ENCODE data around the gene POLR3K.
"Not testable (repeated sequence)": the region's sequence is repeated elsewhere in the genome, so short reads cannot be mapped to it uniquely, and the experiment has no call there.

The POLR3K gene

GRCh38 chr16:47234-47633, 6.2 kb downstream of the POLR3K start:
- in situ Hi-C loops (cut with MboI; ENCODE audit: low sequenced_read_pairs) = no loop called here

- in situ Hi-C loops (cut with MboI; ENCODE audit: low sequenced_read_pairs) = not testable (repeated sequence)
Measured at GRCh38 chr16:46510-46909, 6.9 kb downstream of the POLR3K start.

- in situ Hi-C loops (cut with MboI; ENCODE audit: low sequenced_read_pairs) = no loop called here
Measured at GRCh38 chr16:45454-45853, 8.0 kb downstream of the POLR3K start.

GRCh38 chr16:44655-45054, 8.8 kb downstream of the POLR3K start:
- in situ Hi-C loops (cut with MboI; ENCODE audit: low sequenced_read_pairs) = no loop called here

GRCh38 chr16:43294-43693, 10.1 kb downstream of the POLR3K start:
- in situ Hi-C loops (cut with MboI; ENCODE audit: low sequenced_read_pairs) = no loop called here

- in situ Hi-C loops (cut with MboI; ENCODE audit: low sequenced_read_pairs) = no loop called here
Measured at GRCh38 chr16:42691-43090, 10.7 kb downstream of the POLR3K start.

GRCh38 chr16:42069-42457, 11.3 kb downstream of the POLR3K start:
- in situ Hi-C loops (cut with MboI; ENCODE audit: low sequenced_read_pairs) = no loop called here

- in situ Hi-C loops (cut with MboI; ENCODE audit: low sequenced_read_pairs) = no loop called here
Measured at GRCh38 chr16:41439-42068, 11.9 kb downstream of the POLR3K start.

GRCh38 chr16:38941-39892, 14.2 kb downstream of the POLR3K start:
- in situ Hi-C loops (cut with MboI; ENCODE audit: low sequenced_read_pairs) = no loop called here

- in situ Hi-C loops (cut with MboI; ENCODE audit: low sequenced_read_pairs) = not testable (repeated sequence)
Measured at GRCh38 chr16:38206-38605, 15.2 kb downstream of the POLR3K start.

- in situ Hi-C loops (cut with MboI; ENCODE audit: low sequenced_read_pairs) = no loop called here
Measured at GRCh38 chr16:37511-37910, 15.9 kb downstream of the POLR3K start.

GRCh38 chr16:36336-36984, 16.9 kb downstream of the POLR3K start:
- in situ Hi-C loops (cut with MboI; ENCODE audit: low sequenced_read_pairs) = no loop called here

GRCh38 chr16:35678-36305, 17.6 kb downstream of the POLR3K start:
- in situ Hi-C loops (cut with MboI; ENCODE audit: low sequenced_read_pairs) = no loop called here

GRCh38 chr16:35011-35677, 18.3 kb downstream of the POLR3K start:
- in situ Hi-C loops (cut with MboI; ENCODE audit: low sequenced_read_pairs) = no loop called here

- in situ Hi-C loops (cut with MboI; ENCODE audit: low sequenced_read_pairs) = no loop called here
Measured at GRCh38 chr16:34648-34987, 18.8 kb downstream of the POLR3K start.

- in situ Hi-C loops (cut with MboI; ENCODE audit: low sequenced_read_pairs) = no loop called here
Measured at GRCh38 chr16:33877-34647, 19.3 kb downstream of the POLR3K start.

- in situ Hi-C loops (cut with MboI; ENCODE audit: low sequenced_read_pairs) = not testable (repeated sequence)
Measured at GRCh38 chr16:33154-33876, 20.1 kb downstream of the POLR3K start.

- in situ Hi-C loops (cut with MboI; ENCODE audit: low sequenced_read_pairs) = not testable (repeated sequence)
Measured at GRCh38 chr16:30627-31026, 22.8 kb downstream of the POLR3K start.

GRCh38 chr16:25926-26348, 27.5 kb downstream of the POLR3K start:
- in situ Hi-C loops (cut with MboI; ENCODE audit: low sequenced_read_pairs) = not testable (repeated sequence)

All from hTERT RPE-1 (cell line).